ENCODE results near the gene AXDND1.

GRCh38 chr1:179478370-179478769 lies 112.6 kb downstream of the AXDND1 start:
- no peak for TF ChIP-seq FOXP1 (CRISPR knock-in tag; IDR thresholded peaks at IDR 0.05)
- no peak for TF ChIP-seq ZKSCAN8 (CRISPR knock-in tag; IDR thresholded peaks at IDR 0.05)
- no peak for TF ChIP-seq POLR2A (conservative IDR thresholded peaks at IDR 0.05)
- TF ChIP-seq CREM (IDR thresholded peaks at IDR 0.05; ENCODE audit: low read depth) = no peak
- no peak for TF ChIP-seq CTCF (IDR thresholded peaks at IDR 0.05 in 2 of 3, conservative IDR thresholded peaks at IDR 0.05 in 1 of 3; ENCODE audit: insufficient read depth in 2 of 3, low read depth in 1 of 3, low read length in 3 of 3)
- TF ChIP-seq, protein P1, sequence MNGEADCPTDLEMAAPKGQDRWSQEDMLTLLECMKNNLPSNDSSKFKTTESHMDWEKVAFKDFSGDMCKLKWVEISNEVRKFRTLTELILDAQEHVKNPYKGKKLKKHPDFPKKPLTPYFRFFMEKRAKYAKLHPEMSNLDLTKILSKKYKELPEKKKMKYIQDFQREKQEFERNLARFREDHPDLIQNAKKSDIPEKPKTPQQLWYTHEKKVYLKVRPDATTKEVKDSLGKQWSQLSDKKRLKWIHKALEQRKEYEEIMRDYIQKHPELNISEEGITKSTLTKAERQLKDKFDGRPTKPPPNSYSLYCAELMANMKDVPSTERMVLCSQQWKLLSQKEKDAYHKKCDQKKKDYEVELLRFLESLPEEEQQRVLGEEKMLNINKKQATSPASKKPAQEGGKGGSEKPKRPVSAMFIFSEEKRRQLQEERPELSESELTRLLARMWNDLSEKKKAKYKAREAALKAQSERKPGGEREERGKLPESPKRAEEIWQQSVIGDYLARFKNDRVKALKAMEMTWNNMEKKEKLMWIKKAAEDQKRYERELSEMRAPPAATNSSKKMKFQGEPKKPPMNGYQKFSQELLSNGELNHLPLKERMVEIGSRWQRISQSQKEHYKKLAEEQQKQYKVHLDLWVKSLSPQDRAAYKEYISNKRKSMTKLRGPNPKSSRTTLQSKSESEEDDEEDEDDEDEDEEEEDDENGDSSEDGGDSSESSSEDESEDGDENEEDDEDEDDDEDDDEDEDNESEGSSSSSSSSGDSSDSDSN (IDR thresholded peaks at IDR 0.05; ENCODE audit: borderline replicate concordance in 1 of 2, low read depth in 2 of 2, low read length in 2 of 2) = no peak

All from K562 (cell line).